Measurements from ENCODE around the gene RIMS1. TPM values are rescaled to one million over a fixed set of nuclear protein-coding genes. Genes with fewer than 3 reads are reported as not detected.

RIMS1 gene
- total and polyA plus RNA-seq, 9 of the 15 experiments (the other 6 are each of a cell fraction or from before 2014, with no cell fraction given) = not detected

DNA sequence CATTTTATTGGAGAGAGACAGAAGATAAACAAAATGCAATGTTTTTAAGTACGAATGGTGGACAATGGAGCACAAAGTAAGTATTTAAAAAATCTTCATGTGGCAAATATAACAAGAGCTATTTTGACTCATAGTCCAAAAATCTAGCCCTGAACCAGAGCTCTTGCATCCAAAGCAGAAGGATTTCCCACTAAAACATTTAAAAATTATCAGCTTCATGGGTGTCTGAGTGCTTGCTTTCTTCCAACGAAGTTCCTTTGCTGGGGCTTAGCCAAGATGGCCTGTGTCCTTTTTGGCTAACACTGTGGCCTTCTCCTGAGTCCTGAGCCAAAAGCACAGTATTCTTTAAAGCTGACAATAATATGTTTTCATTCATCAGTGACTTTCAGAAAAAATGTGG is 161.7 kb downstream of the RIMS1 start:
- no peaks in the 10 kb centered on the region for H3K79me2 ChIP-seq (ENCODE audit: control insufficient read depth, insufficient read depth, low read length)
- in situ Hi-C loops (cut with MboI) = no loop called here

More for the DNA sequence above, 161.7 kb downstream of the RIMS1 start:
- ATAC-seq = no peak
- DNase-seq (ENCODE audit: extremely low read depth in 1 of 4, low spot score in 3 of 4) = no peak
- ChIA-PET POLR2A (no interaction called here), CTCF (ENCODE audit: low intra/inter-chr PET ratio) (no interaction called here)
- Histone ChIP-seq H2AFZ (ENCODE audit: low read depth, low read length) (no peak overlapping the region), H3K4me2 (ENCODE audit: insufficient read depth, low read length) (no peak overlapping the region), H3K4me3 (no peak overlapping the region), H4K20me1 (replicated peaks; ENCODE audit: control insufficient read depth, insufficient read depth, low read length) (no peaks in the 10 kb centered on the region), H3K9ac (ENCODE audit: insufficient read depth in 1 of 2, low read depth in 2 of 2, low read length in 2 of 2) (no peak overlapping the region), H3K9me3 (replicated peaks; ENCODE audit: control insufficient read depth, insufficient read depth, low read depth, low read length) (no peaks in the 10 kb centered on the region), H3K36me3 (ENCODE audit: control insufficient read depth, insufficient read depth, low read length) (no peaks in the 10 kb centered on the region), H3K27ac (ENCODE audit: extremely low read depth, low read depth, low read length) (no peak overlapping the region), H3K4me1 (replicated peaks in 1 of 2; ENCODE audit: control insufficient read depth in 2 of 2, insufficient read depth in 2 of 2, low read length in 2 of 2) (no peaks in the 10 kb centered on the region), H3K27me3 (ENCODE audit: control insufficient read depth in 2 of 2, insufficient read depth in 2 of 2, low read length in 2 of 2) (no peaks in the 10 kb centered on the region), H3K9me1 (ENCODE audit: control insufficient read depth, insufficient read depth, low read length) (no peaks in the 10 kb centered on the region)
- no peak for FAIRE-seq
- 0% methylated on average over 2 of the region's 2 CpGs for WGBS (ENCODE audit: insufficient coverage, low coverage, missing lambda C conversion rate)
- intact Hi-C loops (cut with micrococcal nuclease) = no loop called here
- TF ChIP-seq, protein P1, sequence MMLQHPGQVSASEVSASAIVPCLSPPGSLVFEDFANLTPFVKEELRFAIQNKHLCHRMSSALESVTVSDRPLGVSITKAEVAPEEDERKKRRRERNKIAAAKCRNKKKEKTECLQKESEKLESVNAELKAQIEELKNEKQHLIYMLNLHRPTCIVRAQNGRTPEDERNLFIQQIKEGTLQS (IDR thresholded peaks at IDR 0.05) = no peak
- TF ChIP-seq, protein P1 (CRISPR knock-in tag; conservative IDR thresholded peaks at IDR 0.05) = no peak
- TF ChIP-seq, protein P2, sequence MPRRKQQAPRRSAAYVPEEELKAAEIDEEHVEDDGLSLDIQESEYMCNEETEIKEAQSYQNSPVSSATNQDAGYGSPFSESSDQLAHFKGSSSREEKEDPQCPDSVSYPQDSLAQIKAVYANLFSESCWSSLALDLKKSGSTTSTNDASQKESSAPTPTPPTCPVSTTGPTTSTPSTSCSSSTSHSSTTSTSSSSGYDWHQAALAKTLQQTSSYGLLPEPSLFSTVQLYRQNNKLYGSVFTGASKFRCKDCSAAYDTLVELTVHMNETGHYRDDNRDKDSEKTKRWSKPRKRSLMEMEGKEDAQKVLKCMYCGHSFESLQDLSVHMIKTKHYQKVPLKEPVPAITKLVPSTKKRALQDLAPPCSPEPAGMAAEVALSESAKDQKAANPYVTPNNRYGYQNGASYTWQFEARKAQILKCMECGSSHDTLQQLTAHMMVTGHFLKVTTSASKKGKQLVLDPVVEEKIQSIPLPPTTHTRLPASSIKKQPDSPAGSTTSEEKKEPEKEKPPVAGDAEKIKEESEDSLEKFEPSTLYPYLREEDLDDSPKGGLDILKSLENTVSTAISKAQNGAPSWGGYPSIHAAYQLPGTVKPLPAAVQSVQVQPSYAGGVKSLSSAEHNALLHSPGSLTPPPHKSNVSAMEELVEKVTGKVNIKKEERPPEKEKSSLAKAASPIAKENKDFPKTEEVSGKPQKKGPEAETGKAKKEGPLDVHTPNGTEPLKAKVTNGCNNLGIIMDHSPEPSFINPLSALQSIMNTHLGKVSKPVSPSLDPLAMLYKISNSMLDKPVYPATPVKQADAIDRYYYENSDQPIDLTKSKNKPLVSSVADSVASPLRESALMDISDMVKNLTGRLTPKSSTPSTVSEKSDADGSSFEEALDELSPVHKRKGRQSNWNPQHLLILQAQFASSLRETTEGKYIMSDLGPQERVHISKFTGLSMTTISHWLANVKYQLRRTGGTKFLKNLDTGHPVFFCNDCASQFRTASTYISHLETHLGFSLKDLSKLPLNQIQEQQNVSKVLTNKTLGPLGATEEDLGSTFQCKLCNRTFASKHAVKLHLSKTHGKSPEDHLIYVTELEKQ (CRISPR knock-in tag; IDR thresholded peaks at IDR 0.05) = no peak
- no TSS peak for BruUV-seq (replicated peaks)
